ENCODE results near the gene SHC2.
A peak's percentile ranks its signal among the peaks of the same experiment; 100 is the strongest.

SHC2 gene

DNA sequence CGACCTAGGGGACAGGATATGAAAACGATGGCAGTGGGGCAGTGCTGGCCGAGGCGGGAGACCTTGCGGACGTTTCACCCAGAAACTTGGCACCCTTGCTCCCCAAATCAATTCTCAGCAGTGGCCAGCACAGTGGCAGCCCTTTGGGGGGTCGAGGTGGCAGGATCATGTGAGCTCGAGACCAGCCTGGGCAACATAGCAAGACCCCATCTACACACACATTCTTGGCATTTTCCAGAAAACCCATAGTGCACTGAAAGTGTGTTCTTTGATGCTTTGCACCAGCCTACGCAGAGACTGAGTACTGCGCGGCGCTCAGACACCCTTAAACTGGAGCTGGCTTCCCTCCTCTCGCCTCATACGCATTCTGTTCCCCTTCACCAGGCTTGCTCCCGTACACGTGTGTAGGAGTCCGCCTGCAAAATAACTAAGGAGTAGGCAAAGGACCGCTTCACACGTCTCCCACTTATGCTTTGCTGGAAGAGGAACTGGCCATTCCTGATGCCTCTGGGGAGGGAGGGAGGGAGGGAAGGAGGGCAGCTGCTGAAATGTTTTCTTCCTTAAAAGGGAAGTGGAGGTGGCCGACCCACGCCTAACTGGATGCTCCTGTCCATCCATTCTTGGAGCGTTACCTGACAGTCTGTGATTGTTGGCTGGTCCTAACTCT lies 92.7 kb downstream of the SHC2 start:
- in situ Hi-C loops (cut with HindIII; ENCODE audit: low pct_unique_long_range_greater_than_20kb, low sequenced_read_pairs), result no loop called here
- TF ChIP-seq JUND (IDR thresholded peaks at IDR 0.05; ENCODE audit: low read depth), result no peak
- peak in 1 of 2 experiments; percentile 40 for DNase-seq (ENCODE audit: low read depth in 1 of 2, low spot score in 1 of 2)

DNA sequence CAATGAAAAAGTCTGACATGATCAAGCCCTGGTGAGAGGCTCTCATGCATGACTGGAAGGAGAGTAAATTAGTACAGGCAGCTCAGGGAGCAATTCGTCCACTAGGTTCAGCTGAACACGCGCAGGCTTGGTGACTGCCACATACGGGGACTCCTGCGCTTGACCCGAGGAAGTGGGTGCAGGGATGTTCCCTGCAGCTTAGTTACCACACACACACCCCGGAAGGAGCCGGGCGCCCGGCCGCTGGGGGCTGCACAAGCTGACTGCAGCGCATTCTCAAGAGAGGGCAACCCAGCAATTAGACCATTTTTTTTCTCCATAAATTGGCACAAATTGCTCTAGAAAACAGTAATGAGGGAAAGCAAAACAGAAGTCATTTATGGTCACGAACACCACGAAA lies 93.3 kb downstream of the SHC2 start:
- no peak for DNase-seq (ENCODE audit: low read depth in 1 of 2, low spot score in 1 of 2)
- in situ Hi-C loops (cut with HindIII; ENCODE audit: low pct_unique_long_range_greater_than_20kb, low sequenced_read_pairs), result no loop called here
- no peak for TF ChIP-seq JUND (IDR thresholded peaks at IDR 0.05; ENCODE audit: low read depth)

DNA sequence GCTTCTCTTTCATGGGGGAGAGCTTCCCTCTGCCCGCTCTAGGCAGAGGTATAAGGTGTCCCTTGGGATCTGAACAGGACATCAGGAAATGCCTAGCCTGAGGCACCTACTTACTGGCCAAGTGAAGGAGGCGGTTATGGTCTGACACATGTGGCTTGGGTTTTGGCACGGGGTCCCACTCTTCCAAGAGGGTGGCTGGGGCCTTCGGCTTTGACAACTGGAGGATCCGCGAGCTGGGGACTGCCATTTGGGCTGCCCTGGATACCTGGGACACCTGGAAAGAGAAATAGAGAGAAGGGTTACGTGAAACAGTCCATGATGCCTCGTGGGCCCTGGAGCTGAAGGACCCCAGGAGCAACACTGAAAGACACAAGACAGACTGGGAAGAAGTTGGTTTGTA lies 93.9 kb downstream of the SHC2 start:
- TF ChIP-seq JUND (IDR thresholded peaks at IDR 0.05; ENCODE audit: low read depth), result no peak
- no peak for DNase-seq (ENCODE audit: low read depth in 1 of 2, low spot score in 1 of 2)
- in situ Hi-C loops (cut with HindIII; ENCODE audit: low pct_unique_long_range_greater_than_20kb, low sequenced_read_pairs), result no loop called here

All from T47D (cell line).